Measurements from ENCODE around the gene MS4A15.

- TF ChIP-seq, protein P1, sequence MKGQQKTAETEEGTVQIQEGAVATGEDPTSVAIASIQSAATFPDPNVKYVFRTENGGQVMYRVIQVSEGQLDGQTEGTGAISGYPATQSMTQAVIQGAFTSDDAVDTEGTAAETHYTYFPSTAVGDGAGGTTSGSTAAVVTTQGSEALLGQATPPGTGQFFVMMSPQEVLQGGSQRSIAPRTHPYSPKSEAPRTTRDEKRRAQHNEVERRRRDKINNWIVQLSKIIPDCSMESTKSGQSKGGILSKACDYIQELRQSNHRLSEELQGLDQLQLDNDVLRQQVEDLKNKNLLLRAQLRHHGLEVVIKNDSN (IDR thresholded peaks at IDR 0.05; ENCODE audit: borderline replicate concordance, extremely low read length, insufficient read depth, low read depth, low read length): no peak
- TF ChIP-seq POLR2AphosphoS5 (IDR thresholded peaks at IDR 0.05; ENCODE audit: low read length) (no peak), SMC3 (IDR thresholded peaks at IDR 0.05; ENCODE audit: borderline replicate concordance, low read length) (no peak), POLR2A (IDR thresholded peaks at IDR 0.05; ENCODE audit: low read depth, low read length) (no peak), EZH2 (IDR thresholded peaks at IDR 0.05; ENCODE audit: borderline replicate concordance, control insufficient read depth, low read depth, low read length) (no peak)
Observed at GRCh38 chr11:60769273-60769672, 12.6 kb downstream of the MS4A15 start.

Measured in GM12878 (cell line).